H1 (cell line): ENCODE measurements around the gene CDON. TPM values are rescaled to one million over a fixed set of nuclear protein-coding genes. Genes with fewer than 3 reads are reported as not detected.
A peak's percentile ranks its signal among the peaks of the same experiment; 100 is the strongest.

Experiments
- CTCF ChIA-PET: fragments of 300-600 bp; sonication (Branson Sonifier 250); formaldehyde crosslinking; loops from one replicate; lab custom pipeline; 2021; ENCODE audit not compliant: partially characterized antibody; lab: Charles Lee
- POLR2A ChIA-PET: fragments of 300-600 bp; sonication (Branson Sonifier 250); formaldehyde crosslinking; loops from one replicate; lab custom pipeline; 2021; ENCODE audit warnings: inconsistent platforms; ENCODE audit not compliant: partially characterized antibody; lab: Charles Lee
- DNase-seq, 2 experiments: peaks; one replicate each; pipeline versions ENCODE4 v3.0.0 to v3.0.0-alpha.2; 2010 to 2022; ENCODE audit warnings: low spot score in 2 of 2, low read depth in 1 of 2, mixed read lengths in 1 of 2
- FAIRE-seq: peaks from 2 replicates; lab custom pipeline; 2011; peaks lifted over from hg19 to GRCh38; lab: Jason Lieb, UNC
- H2AFZ ChIP-seq: 2 replicates; pipeline ENCODE4 v1.8.1; 2012; ENCODE audit warnings: low read length, inconsistent platforms
- H2AK5ac ChIP-seq: 2 replicates; pipeline ENCODE4 v1.6.1; 2013; ENCODE audit warnings: low read depth, low read length
- H2BK120ac ChIP-seq: replicated peaks from 2 replicates; pipeline ENCODE3; 2013; ENCODE audit warnings: low read depth, low read length, inconsistent platforms
- H2BK12ac ChIP-seq: 2 replicates; pipeline ENCODE4 v1.6.1; 2013; ENCODE audit warnings: low read depth, low read length
- H2BK15ac ChIP-seq: 2 replicates; pipeline ENCODE4 v1.6.1; 2013; ENCODE audit warnings: low read length
- H2BK20ac ChIP-seq: 2 replicates; pipeline ENCODE4 v1.6.1; 2013; ENCODE audit warnings: low read length
- H2BK5ac ChIP-seq: 2 replicates; pipeline ENCODE4 v1.6.1; 2013; ENCODE audit warnings: low read depth, low read length
- H3K14ac ChIP-seq: 2 replicates; pipeline ENCODE4 v1.6.1; 2013; ENCODE audit warnings: inconsistent platforms; ENCODE audit not compliant: insufficient read length
- H3K18ac ChIP-seq: 2 replicates; pipeline ENCODE4 v1.6.1; 2013; ENCODE audit warnings: low read length; ENCODE audit errors: extremely low read depth
- H3K23ac ChIP-seq: 2 replicates; pipeline ENCODE4 v1.6.1; 2013; ENCODE audit warnings: inconsistent platforms; ENCODE audit not compliant: insufficient read length
- H3K23me2 ChIP-seq: 2 replicates; pipeline ENCODE4 v1.6.1; 2013; ENCODE audit warnings: low read depth, low read length
- H3K27ac ChIP-seq: 2 replicates; pipeline ENCODE4 v1.6.1; 2011; ENCODE audit warnings: low read depth, low read length, inconsistent platforms
- H3K27me3 ChIP-seq, 4 experiments: replicated peaks in 1 of 4; 1 replicate in 1 of 4; 2 replicates in 3 of 4; pipeline versions ENCODE4 v1.6.1 to v1.8.1; 2011 to 2013; ENCODE audit warnings: low read length in 3 of 4, mild to moderate bottlenecking in 3 of 4, inconsistent platforms in 2 of 4, mixed read lengths in 2 of 4, moderate library complexity in 1 of 4; ENCODE audit not compliant: control insufficient read depth in 3 of 4, insufficient read depth in 3 of 4; ENCODE audit errors: extremely low read depth in 1 of 4
- H3K36me3 ChIP-seq, 4 experiments: 2 replicates each; pipeline versions ENCODE4 v1.6.1 to v1.8.1; 2011 to 2013; ENCODE audit warnings: mild to moderate bottlenecking in 4 of 4, low read length in 3 of 4, moderate library complexity in 2 of 4, control low read depth in 1 of 4, inconsistent platforms in 1 of 4; ENCODE audit not compliant: insufficient read depth in 4 of 4, control insufficient read depth in 2 of 4
- H3K4ac ChIP-seq: replicated peaks from 2 replicates; pipeline ENCODE3; 2013; ENCODE audit warnings: low read length, low read depth, mixed read lengths, inconsistent platforms; ENCODE audit not compliant: insufficient read length
- H3K4me1 ChIP-seq, 4 experiments: replicated peaks in 1 of 4; 1 replicate in 1 of 4; 2 replicates in 3 of 4; pipeline versions ENCODE4 v1.6.1 to v1.8.1; 2011 to 2013; ENCODE audit warnings: low read length in 3 of 4, inconsistent platforms in 2 of 4, mixed read lengths in 1 of 4; ENCODE audit not compliant: insufficient read depth in 4 of 4, control insufficient read depth in 3 of 4
- H3K4me2 ChIP-seq, 2 experiments: 2 replicates each; pipeline versions ENCODE4 v1.6.1 to v1.8.1; 2011 to 2013; ENCODE audit warnings: low read depth in 2 of 2, low read length in 2 of 2, control low read depth in 1 of 2, inconsistent platforms in 1 of 2, mild to moderate bottlenecking in 1 of 2; ENCODE audit not compliant: insufficient read depth in 1 of 2
- H3K4me3 ChIP-seq, 4 experiments: fragments of 200-600, 300-600 bp in 1 of 4; sonication (generic), shearing (Covaris generic), sonication (Bioruptor Twin) in 1 of 4; 2 replicates each; pipeline versions ENCODE4 v1.5.1 to v1.8.1; 2011 to 2016; ENCODE audit warnings: low read length in 4 of 4, low read depth in 3 of 4, control low read depth in 2 of 4, inconsistent platforms in 2 of 4, mild to moderate bottlenecking in 2 of 4, mixed read lengths in 1 of 4, moderate library complexity in 1 of 4; ENCODE audit not compliant: insufficient read depth in 2 of 4; ENCODE audit errors: extremely low read depth in 1 of 4
- H3K56ac ChIP-seq: replicated peaks from 2 replicates; pipeline ENCODE3; 2013; ENCODE audit warnings: low read depth, mild to moderate bottlenecking, mixed read lengths, low read length, inconsistent platforms; ENCODE audit not compliant: insufficient read length
- H3K79me1 ChIP-seq: 2 replicates; pipeline ENCODE4 v1.6.1; 2013; ENCODE audit warnings: low read depth, low read length, control low read depth
- H3K79me2 ChIP-seq, 2 experiments: 2 replicates each; pipeline versions ENCODE4 v1.6.1 to v1.8.1; 2012 to 2013; ENCODE audit warnings: low read length in 2 of 2, mild to moderate bottlenecking in 2 of 2, inconsistent platforms in 1 of 2; ENCODE audit not compliant: insufficient read depth in 2 of 2, control insufficient read depth in 1 of 2
- H3K9ac ChIP-seq, 4 experiments: replicated peaks in 1 of 4; 1 replicate in 1 of 4; 2 replicates in 3 of 4; pipeline versions ENCODE4 v1.6.1 to v1.8.1; 2011 to 2013; ENCODE audit warnings: low read depth in 3 of 4, low read length in 3 of 4, control low read depth in 2 of 4, mild to moderate bottlenecking in 2 of 4, moderate library complexity in 2 of 4, inconsistent platforms in 1 of 4; ENCODE audit errors: extremely low read depth in 1 of 4
- H3K9me3 ChIP-seq, 2 experiments: 2 replicates each; pipeline versions ENCODE4 v1.6.1 to v1.8.1; 2012 to 2013; ENCODE audit warnings: mild to moderate bottlenecking in 2 of 2, moderate library complexity in 2 of 2, control low read depth in 1 of 2, inconsistent platforms in 1 of 2, low read depth in 1 of 2, low read length in 1 of 2, mixed read lengths in 1 of 2; ENCODE audit not compliant: insufficient read depth in 2 of 2
- H4K20me1 ChIP-seq, 2 experiments: replicated peaks in 1 of 2; 2 replicates each; pipeline versions ENCODE3 to v1.8.1; 2011 to 2013; ENCODE audit warnings: inconsistent platforms in 2 of 2, low read length in 2 of 2, mild to moderate bottlenecking in 1 of 2; ENCODE audit not compliant: insufficient read depth in 2 of 2, control insufficient read depth in 1 of 2
- H4K5ac ChIP-seq: 2 replicates; pipeline ENCODE4 v1.6.1; 2013; ENCODE audit warnings: low read length, low read depth, mixed read lengths, inconsistent platforms; ENCODE audit not compliant: insufficient read length
- H4K8ac ChIP-seq: 2 replicates; pipeline ENCODE4 v1.8.0; 2013; ENCODE audit warnings: mild to moderate bottlenecking, moderate library complexity, low read length, inconsistent platforms; ENCODE audit not compliant: insufficient read depth; ENCODE audit errors: extremely low read depth
- H4K91ac ChIP-seq: replicated peaks from 2 replicates; pipeline ENCODE3; 2013; ENCODE audit warnings: low read length, mixed read lengths, inconsistent platforms; ENCODE audit not compliant: insufficient read length
- ASH2L ChIP-seq: fragments of 200-600, 300-600 bp; sonication (generic); IDR thresholded peaks from one replicate; pipeline ENCODE4 v1.7.1; 2017; ENCODE audit warnings: low read length
- JUND ChIP-seq: IDR thresholded peaks from 2 replicates; pipeline ENCODE4 v1.6.1; 2011; ENCODE audit warnings: mild to moderate bottlenecking, improper control_type of control experiment, low read length
- MAFK ChIP-seq: IDR thresholded peaks from 2 replicates; pipeline ENCODE4 v1.6.1; 2012; ENCODE audit warnings: low read depth, mild to moderate bottlenecking, improper control_type of control experiment, low read length
- POU5F1 ChIP-seq: IDR thresholded peaks from 2 replicates; pipeline ENCODE4 v1.6.1; 2011; ENCODE audit warnings: low read depth, mild to moderate bottlenecking, low read length, moderate library complexity
- RFX5 ChIP-seq: IDR thresholded peaks from 2 replicates; pipeline ENCODE4 v1.6.1; 2011; ENCODE audit warnings: low read depth, low read length, improper control_type of control experiment, borderline replicate concordance
- SUZ12 ChIP-seq: fragments of 200-600 bp; sonication (generic); IDR thresholded peaks from 2 replicates; pipeline ENCODE4 v1.6.1; 2012; ENCODE audit warnings: mild to moderate bottlenecking, inconsistent platforms, low read length, moderate library complexity, mixed read lengths
- WGBS, 2 experiments: shearing (Covaris generic) in 1 of 2; methylation state at CpG; one replicate each; pipeline versions ENCODE4 v1.1.6 to v1.1.7; 2013 to 2015; ENCODE audit warnings: low lambda C conversion rate in 2 of 2, mixed read lengths in 2 of 2, inconsistent platforms in 1 of 2, low coverage in 1 of 2, missing lambda C conversion rate in 1 of 2; ENCODE audit not compliant: insufficient replicate concordance in 2 of 2, insufficient coverage in 1 of 2, insufficient read length in 1 of 2; ENCODE audit errors: extremely low coverage in 1 of 2, missing lambda C conversion rate in 1 of 2; 5-methylcytosine and 5-hydroxymethylcytosine counted together
- polyA plus RNA-seq, 7 experiments: library from polyadenylated mRNA; depleted of rRNA in 3 of 7; stranded (reverse) in 5 of 7; unstranded in 2 of 7; fragments of >200 nt in 5 of 7; fragments of 200-250 nt in 2 of 7; gene quantifications; 1 replicate in 5 of 7; 2 replicates in 1 of 7; 4 replicates in 1 of 7; pipeline versions ENCODE4 v1.2.1 to v1.2.3, GENCODE V29; 2011 to 2013; ENCODE audit warnings: missing spikeins in 2 of 7, mixed read lengths in 2 of 7
- total RNA-seq: library from RNA; stranded (reverse); fragmentation: NEBNext Ultra II Directional; extraction: Animal tissue kit (Norgen Biotek cat#: 25700); gene quantifications from 2 replicates; pipeline ENCODE4 v1.2.1, GENCODE V29; 2021
- TF ChIP-seq, protein P1 (sequence below): IDR thresholded peaks from 2 replicates; pipeline ENCODE4 v1.6.1; 2011; ENCODE audit warnings: low read depth, mild to moderate bottlenecking, low read length; ENCODE audit not compliant: insufficient read depth

CDON gene
- total and polyA plus RNA-seq, 2 of the 8 experiments (the other 6 are each of a cell fraction or from before 2014, with no cell fraction given): 11.0 to 32.5 TPM

DNA sequence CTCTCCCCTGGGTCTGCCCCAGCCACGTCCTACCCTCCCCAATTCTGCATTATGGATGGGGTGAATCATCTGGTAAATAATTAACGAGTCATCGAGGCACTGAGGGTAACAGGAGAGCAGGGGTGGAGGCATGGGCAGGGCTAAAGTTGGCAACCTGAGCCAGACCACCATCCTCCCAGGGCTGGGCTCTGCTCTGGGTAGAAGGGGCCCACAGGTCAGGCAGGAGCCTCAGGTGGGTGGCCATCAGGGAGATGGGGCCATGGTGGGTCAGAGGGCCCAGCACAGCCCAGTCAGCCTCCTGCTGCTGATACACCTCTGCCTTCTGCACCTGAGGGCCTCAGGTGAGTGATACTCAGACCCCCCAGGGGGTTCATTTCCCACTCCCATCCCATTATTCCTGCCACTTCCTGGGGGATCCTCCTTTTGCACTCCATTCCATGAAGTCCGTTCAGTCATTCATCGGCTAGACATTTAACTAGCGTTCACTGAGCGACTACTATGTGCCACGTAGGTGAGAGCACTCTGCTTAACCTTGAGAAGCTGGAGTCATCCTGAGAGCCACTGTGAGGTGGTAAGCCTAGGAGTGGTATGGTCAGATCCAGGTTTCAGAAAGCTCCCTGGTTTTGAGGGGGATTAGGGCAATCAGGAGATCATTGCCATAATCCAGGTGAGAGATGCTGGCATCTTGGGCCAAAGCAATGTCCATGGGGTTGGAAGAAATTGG is 116.7 kb downstream of the CDON start, which contains the start of gene VSIG10L2:
Gene VSIG10L2 (plus strand): TSS at position 248 of the 724 bp plus-strand sequence. CDS start 12 bp downstream, at position 260.
- Histone ChIP-seq H3K4me1 (peaks cover 7 to 11% (median 9%) of the 10 kb centered on the region in 4 experiments), H3K23ac (no peak within 1 kb of the TSS), H3K4me2 (no peak within 1 kb of the TSS), H2AFZ (no peak within 1 kb of the TSS), H4K20me1 (no peaks in the 10 kb centered on the region), H2BK15ac (no peak within 1 kb of the TSS), H2BK20ac (no peak within 1 kb of the TSS), H2BK120ac (no peak within 1 kb of the TSS), H3K4ac (no peak within 1 kb of the TSS), H2BK12ac (no peak within 1 kb of the TSS), H3K9me3 (no peaks in the 10 kb centered on the region), H3K4me3 (no peak within 1 kb of the TSS), H4K91ac (no peak within 1 kb of the TSS), H3K27me3 (no peaks in the 10 kb centered on the region), H3K27ac (no peak within 1 kb of the TSS), H2AK5ac (no peak within 1 kb of the TSS), H3K9ac (no peak within 1 kb of the TSS), H3K23me2 (no peaks in the 10 kb centered on the region), H3K18ac (no peak within 1 kb of the TSS), H3K14ac (no peak within 1 kb of the TSS), H4K5ac (no peak within 1 kb of the TSS), H4K8ac (peak within 1 kb of the TSS; percentile 3; the same call in 1 of the 2 replicates), H3K79me2 (no peaks in the 10 kb centered on the region), H3K56ac (no peak within 1 kb of the TSS), H3K79me1 (no peaks in the 10 kb centered on the region), H3K36me3 (no peaks in the 10 kb centered on the region), H2BK5ac (no peak within 1 kb of the TSS)
- POLR2A ChIA-PET: no interaction called here
- no peak for FAIRE-seq
- CTCF ChIA-PET: interaction anchor here (4.3 to 8.2 kb wide), 4 partner anchors 14 to 115 kb away, joined by 18 to 76 read pairs (median 48); partner anchors contain the start of gene CDON
- no peak for TF ChIP-seq JUND
- no peak for TF ChIP-seq POU5F1
- no peak for TF ChIP-seq MAFK
- TF ChIP-seq RFX5: no peak
- TF ChIP-seq, protein P1, sequence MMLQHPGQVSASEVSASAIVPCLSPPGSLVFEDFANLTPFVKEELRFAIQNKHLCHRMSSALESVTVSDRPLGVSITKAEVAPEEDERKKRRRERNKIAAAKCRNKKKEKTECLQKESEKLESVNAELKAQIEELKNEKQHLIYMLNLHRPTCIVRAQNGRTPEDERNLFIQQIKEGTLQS: no peak
- TF ChIP-seq SUZ12: no peak
- TF ChIP-seq ASH2L: no peak
- 90% methylated on average over 8 of the region's 8 CpGs; no CpG with 5 or more reads in 1 of the 2 experiments for WGBS, 2 experiments
- no peak for DNase-seq
